Muscle layer of duodenum (tissue), 2 donors: Measurements from ENCODE around the gene PER2.
"Not testable (repeated sequence)": the region's sequence is repeated elsewhere in the genome, so short reads cannot be mapped to it uniquely, and the experiment has no call there.

Experiments
- H3K27ac ChIP-seq: one replicate; pipeline ENCODE4 v1.7.0; 2013; ENCODE audit warnings: mild to moderate bottlenecking, low read length
- H3K27me3 ChIP-seq: one replicate; pipeline ENCODE4 v1.7.0; 2013; ENCODE audit warnings: low read depth, mild to moderate bottlenecking, control low read depth, low read length
- H3K36me3 ChIP-seq, 2 donors: one replicate each; pipeline ENCODE4 v1.7.0; 2013; ENCODE audit warnings: low read length in 2 of 2, control low read depth in 1 of 2, mild to moderate bottlenecking in 1 of 2; ENCODE audit not compliant: insufficient read depth in 2 of 2, control insufficient read depth in 1 of 2
- H3K4me1 ChIP-seq, 2 donors: one replicate each; pipeline ENCODE4 v1.7.0; 2013; ENCODE audit warnings: low read length in 2 of 2, mild to moderate bottlenecking in 2 of 2, control low read depth in 1 of 2, moderate library complexity in 1 of 2; ENCODE audit not compliant: insufficient read depth in 2 of 2, control insufficient read depth in 1 of 2
- H3K4me3 ChIP-seq, 2 donors: one replicate each; pipeline ENCODE4 v1.7.0; 2013; ENCODE audit warnings: low read length in 2 of 2, low read depth in 1 of 2, mild to moderate bottlenecking in 1 of 2
- H3K9me3 ChIP-seq, 2 donors: one replicate each; pipeline ENCODE4 v1.7.0; 2013; ENCODE audit warnings: low read length in 2 of 2, control low read depth in 1 of 2, mild to moderate bottlenecking in 1 of 2; ENCODE audit not compliant: control insufficient read depth in 1 of 2
- donor health status: healthy.

Gene PER2

DNA sequence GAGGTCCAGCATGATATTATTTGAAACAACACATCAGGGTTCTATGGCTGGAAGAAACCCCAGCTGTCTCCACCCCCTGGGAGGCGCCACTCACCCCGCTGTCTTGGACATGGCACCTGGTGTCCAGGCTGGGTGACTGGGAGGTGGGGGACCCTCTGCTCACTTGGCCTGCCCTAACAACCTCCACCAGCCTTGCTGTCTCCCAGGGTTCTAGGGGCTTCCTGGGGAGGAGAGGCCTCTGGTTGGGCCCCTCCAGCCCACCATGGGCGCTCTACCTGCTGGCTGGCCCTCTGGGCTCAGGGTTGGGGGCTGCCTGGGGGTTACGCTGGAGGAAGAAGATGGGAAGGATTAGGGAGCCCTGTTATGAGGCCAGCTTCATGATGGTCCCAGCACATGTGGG lies 16.3 kb downstream of the PER2 start:
- Histone ChIP-seq H3K4me3 (no peak overlapping the region), H3K27ac (no peak overlapping the region), H3K9me3 (no peaks in the 10 kb centered on the region), H3K4me1 (no peaks in the 10 kb centered on the region), H3K27me3 (no peaks in the 10 kb centered on the region), H3K36me3 (peaks cover 60 to 87% of the 10 kb centered on the region in 2 donors)

DNA sequence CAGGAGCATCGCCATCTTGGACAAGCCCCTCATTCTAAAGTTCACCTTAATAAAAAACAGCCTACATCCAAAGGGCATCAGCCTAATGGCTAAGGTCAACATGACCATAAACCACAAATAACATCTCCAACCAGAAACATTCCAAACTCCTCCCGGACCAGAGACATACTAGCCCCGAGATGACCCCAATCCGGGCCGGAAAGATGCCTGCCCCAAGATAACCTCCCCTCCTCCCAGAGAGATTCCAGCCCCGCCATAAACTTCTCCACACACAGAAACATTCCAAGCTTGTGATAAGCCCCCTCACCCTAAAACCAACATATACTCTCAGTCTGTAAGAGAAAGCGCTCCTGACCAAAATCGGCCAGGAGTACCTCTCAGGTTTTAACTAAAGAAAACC lies 16.7 kb downstream of the PER2 start:
- peaks cover 58 to 86% of the 10 kb centered on the region in 2 donors for H3K36me3 ChIP-seq
- not testable (repeated sequence) for H3K9me3 ChIP-seq, H3K4me1 ChIP-seq, H3K27ac ChIP-seq, H3K4me3 ChIP-seq, H3K27me3 ChIP-seq

DNA sequence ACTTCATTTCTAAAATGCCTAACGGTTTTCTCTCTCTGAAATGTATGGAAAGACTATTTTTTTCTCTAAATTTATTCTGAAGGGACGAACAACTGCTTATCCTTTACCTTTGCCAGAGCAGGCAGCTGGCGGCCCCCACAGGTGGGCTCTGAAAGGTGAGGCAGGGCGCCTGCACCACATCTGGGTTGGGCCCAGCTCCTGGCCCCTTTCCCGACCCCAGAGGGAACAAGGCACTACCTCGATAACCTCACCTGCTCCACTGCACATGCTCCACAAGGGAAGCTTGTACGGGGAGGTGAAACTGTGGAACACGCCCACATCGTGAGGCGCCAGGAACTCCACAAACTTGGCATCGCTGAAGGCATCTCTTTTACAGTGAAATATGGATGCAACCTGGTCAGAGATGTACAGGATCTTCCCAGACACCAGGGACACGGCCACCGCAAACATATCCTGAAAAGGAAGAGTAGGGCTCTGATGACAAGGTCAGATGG lies 17.3 kb downstream of the PER2 start:
- Histone ChIP-seq H3K27ac (no peak overlapping the region), H3K9me3 (no peaks in the 10 kb centered on the region), H3K27me3 (no peaks in the 10 kb centered on the region), H3K36me3 (peaks cover 57 to 85% of the 10 kb centered on the region in 2 donors), H3K4me1 (no peaks in the 10 kb centered on the region), H3K4me3 (no peak overlapping the region)

DNA sequence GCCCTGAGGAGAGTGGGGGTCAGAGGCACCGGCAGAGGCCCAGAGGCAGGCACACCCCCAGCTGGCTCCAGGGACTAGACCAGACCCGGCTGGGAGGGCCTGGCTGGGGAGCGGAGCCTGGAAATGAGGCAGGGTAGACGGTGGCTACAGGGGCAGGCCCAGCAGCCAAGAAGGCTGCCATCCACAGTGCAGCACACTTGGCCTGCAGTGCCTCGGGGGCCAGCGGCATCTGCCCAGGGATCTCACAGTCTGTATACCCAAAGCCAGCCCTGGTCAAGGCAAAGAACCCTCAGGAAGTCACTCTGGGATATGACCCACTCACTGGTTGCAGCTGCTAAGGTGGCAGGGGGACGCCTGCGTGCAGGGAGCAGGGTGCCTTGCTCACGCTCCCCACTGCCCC lies 17.8 kb downstream of the PER2 start:
- peaks cover 55 to 84% of the 10 kb centered on the region in 2 donors for H3K36me3 ChIP-seq
- no peaks in the 10 kb centered on the region for H3K27me3 ChIP-seq
- H3K4me1 ChIP-seq: no peaks in the 10 kb centered on the region
- no peak overlapping the region for H3K27ac ChIP-seq
- no peak overlapping the region for H3K4me3 ChIP-seq
- no peaks in the 10 kb centered on the region for H3K9me3 ChIP-seq

DNA sequence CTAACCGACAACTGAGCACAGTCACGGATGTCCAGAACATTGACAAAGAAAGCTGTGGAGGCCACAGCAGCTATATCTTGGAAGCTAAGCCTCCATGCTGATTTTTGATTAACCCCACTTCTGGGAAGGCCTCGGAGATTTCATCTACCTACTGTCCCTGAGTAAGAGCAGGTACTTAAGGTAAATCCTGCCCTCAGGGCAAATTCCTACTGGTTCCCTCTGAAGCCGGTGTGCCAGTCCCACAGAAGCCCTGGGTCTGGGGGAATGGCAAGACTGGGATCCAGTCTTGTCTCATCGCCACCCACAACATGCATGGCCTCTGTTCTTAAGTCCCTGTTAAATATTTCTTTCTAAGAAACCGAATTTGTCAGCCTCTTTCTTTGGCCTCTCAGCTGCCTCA lies 18.7 kb downstream of the PER2 start:
- Histone ChIP-seq H3K9me3 (no peaks in the 10 kb centered on the region), H3K36me3 (peaks cover 52 to 84% of the 10 kb centered on the region in 2 donors), H3K27me3 (no peaks in the 10 kb centered on the region), H3K27ac (no peak overlapping the region), H3K4me3 (no peak overlapping the region), H3K4me1 (no peaks in the 10 kb centered on the region)

DNA sequence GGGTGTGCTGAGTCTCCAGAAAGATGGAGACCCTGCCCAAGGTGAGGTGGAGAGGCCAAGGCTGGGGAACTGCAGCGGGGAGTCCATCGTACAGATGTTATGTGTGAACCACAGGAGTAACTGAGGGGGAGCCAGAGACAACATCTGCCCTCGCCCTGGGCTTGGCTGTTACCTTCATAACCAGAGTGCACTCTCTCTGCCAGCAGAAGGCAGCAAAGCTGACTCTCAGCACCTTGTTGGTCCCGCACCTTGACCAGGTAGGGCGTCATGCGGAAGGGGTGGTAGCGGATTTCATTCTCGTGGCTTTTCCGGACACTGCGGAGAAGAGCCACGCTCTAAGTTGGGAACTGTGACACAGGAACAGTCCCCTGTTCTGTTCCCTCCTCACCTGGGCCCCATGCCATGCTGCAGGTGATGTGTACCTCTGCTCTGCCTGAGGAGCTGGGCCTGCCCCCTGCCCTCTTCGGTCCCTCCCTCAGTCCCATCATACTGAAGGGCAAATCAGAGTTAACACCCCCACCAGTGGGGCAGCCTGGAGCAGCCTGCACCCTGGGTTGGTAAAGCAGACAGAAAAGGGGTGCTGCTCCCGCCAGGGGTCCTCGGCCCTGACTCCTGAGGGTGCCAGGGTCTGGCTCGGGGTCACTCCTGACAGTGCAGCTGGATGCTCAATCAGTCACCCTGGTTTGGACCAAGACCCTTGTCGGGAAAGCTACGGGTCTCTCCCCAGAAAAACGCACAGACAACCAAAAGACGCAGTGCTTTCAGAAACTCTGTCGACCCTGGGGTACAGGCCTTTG lies 20.3 kb downstream of the PER2 start:
- Histone ChIP-seq H3K27ac (no peak overlapping the region), H3K36me3 (peaks cover 50 to 75% of the 10 kb centered on the region in 2 donors), H3K9me3 (no peaks in the 10 kb centered on the region), H3K27me3 (no peaks in the 10 kb centered on the region), H3K4me1 (peaks cover 0 to 14% of the 10 kb centered on the region in 2 donors), H3K4me3 (no peak overlapping the region)

DNA sequence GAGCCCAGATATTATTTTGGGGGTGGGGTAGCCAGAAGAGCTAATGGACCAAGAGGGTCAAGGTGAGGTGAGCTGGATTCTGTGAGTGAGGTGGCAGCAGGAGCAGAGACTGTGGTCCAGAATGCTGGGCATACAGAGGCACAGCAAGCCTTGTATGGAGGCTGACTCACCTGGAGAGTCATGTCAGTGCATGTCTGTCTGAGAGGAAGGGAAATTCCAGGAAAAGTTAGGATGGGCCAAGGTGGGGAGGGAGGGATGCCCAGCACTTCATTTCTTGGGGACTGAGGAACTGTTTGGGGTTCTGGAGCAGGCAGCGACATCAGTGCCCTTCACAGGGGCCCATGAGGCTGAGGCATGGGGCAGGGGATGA lies 21.1 kb downstream of the PER2 start:
- no peak overlapping the region for H3K27ac ChIP-seq
- H3K9me3 ChIP-seq: no peaks in the 10 kb centered on the region
- peaks cover 46 to 68% of the 10 kb centered on the region in 2 donors for H3K36me3 ChIP-seq
- H3K4me3 ChIP-seq: no peak overlapping the region
- peaks cover 0 to 19% of the 10 kb centered on the region in 2 donors for H3K4me1 ChIP-seq
- H3K27me3 ChIP-seq: no peaks in the 10 kb centered on the region

DNA sequence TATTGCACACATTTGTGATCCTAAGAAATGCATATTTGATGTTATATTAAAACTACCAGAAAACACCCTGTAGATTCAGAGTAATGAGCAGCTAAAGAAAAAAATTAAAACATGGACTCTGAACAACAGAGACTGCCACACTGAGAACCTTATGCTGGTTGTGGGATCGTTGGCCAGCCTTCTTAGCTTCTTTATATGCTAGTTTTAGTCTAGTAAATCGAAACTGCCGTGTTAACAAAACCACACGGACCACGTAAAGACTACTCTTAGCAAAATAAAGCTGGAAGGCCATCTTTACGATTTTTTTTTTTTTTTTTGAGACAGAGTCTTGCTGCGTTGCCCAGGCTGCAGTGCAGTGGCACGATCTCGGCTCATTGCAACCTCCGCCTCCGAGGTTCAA lies 22.8 kb downstream of the PER2 start:
- peaks cover 0 to 25% of the 10 kb centered on the region in 2 donors for H3K4me1 ChIP-seq
- no peaks in the 10 kb centered on the region for H3K9me3 ChIP-seq
- peaks cover 49 to 67% of the 10 kb centered on the region in 2 donors for H3K36me3 ChIP-seq
- no peak overlapping the region for H3K27ac ChIP-seq
- H3K4me3 ChIP-seq: no peak overlapping the region
- no peaks in the 10 kb centered on the region for H3K27me3 ChIP-seq

DNA sequence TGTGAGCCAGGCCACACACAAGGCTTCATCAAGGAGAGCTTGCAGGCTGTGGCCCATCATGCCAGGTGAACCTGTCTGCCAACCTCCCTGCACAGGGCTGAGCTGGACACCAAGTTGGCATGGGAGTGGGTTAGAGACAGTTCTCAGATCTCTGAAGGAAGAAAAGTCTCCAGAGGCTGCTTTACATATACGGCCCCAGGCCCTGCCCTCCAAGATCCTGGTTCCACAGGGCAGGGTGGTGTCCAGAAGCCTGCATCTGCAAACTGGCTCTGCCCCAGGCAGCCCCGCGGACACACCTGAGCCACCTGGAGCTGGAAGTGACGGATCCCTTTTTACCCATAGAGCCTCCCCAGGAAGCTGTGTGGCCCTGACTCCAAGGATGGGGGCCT lies 24.3 kb downstream of the PER2 start:
- Histone ChIP-seq H3K27ac (no peak overlapping the region), H3K4me1 (peaks cover 0 to 26% of the 10 kb centered on the region in 2 donors), H3K9me3 (no peaks in the 10 kb centered on the region), H3K27me3 (no peaks in the 10 kb centered on the region), H3K4me3 (no peak overlapping the region), H3K36me3 (peaks cover 54 to 65% of the 10 kb centered on the region in 2 donors)

DNA sequence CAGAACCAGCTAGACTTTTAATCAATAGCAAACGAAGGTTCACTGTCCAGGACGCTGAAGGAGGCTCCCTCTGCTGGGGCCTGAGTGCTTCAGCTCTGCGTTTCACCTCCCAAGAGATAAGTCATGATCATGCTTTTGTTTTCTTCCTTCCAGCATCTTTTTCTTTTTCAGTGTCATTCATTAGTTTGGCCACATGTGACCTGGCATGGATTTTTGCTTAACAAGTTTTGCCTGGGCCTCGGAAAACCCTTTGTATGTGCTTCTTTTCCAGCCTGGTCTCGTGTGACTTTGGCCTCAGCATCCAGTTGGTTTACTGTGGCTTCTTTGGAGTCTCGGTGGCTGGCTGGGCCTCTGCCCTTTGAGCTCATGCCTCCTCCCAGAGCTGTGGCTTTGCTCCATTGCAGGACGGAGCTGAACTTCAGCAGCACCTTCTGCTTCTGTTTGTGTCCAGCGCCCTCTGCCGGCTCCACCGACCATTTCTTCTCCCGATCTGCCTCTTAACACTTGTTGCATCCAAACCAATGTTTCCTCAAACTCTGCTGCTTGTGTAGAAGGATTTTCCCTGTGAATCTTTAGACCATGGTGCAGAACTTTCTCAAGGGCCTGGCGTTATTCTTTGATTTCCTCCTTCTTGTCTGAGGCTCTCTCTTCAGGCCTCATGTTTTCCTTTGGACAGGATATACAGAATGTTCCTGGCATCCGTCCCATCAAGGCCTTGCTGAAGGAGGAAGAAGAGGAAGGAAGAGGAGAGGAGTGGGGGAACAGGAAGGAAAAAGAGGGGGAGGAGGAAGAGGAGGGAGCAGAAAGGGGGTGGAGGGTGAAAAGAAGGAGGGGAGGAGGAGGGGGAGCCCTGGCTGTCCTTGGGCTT lies 25.0 kb downstream of the PER2 start:
- H3K36me3 ChIP-seq: peaks cover 55 to 68% of the 10 kb centered on the region in 2 donors
- H3K4me3 ChIP-seq: no peak overlapping the region
- no peaks in the 10 kb centered on the region for H3K9me3 ChIP-seq
- no peaks in the 10 kb centered on the region for H3K27me3 ChIP-seq
- H3K27ac ChIP-seq: no peak overlapping the region
- peaks cover 0 to 26% of the 10 kb centered on the region in 2 donors for H3K4me1 ChIP-seq

DNA sequence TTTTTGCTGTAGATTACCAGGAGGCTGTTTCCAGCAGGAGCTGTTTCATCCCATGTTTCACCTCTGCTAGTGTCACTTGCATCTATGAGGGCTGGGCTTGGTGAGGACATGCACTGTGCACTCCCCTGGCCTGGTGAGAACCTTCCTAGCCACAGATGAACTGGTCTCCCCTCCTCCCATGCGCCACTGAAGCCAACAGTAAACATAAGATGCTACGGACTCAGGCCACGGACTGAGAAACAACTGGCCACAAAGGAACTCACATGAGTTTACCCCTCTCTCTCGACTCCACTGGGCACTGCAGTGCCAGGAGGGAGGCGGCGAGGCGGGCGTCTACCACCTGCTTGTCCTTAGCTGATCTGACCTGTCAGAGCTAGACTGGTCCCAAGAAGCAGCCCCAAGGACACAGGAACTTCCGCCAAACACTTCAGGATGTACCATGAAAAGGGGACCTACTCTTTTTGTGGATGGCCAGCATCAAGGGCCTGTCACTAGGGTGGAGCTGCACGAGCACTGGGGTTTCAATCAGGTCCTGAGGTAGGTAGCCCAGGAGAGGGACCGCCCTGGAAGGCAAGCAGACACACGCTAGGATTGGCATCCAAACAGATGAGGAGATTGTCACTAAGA lies 25.8 kb downstream of the PER2 start:
- H3K27ac ChIP-seq: no peak overlapping the region

More for the DNA sequence above, 25.8 kb downstream of the PER2 start:
- peaks cover 55 to 68% of the 10 kb centered on the region in 2 donors for H3K36me3 ChIP-seq
- no peak overlapping the region for H3K4me3 ChIP-seq
- H3K27me3 ChIP-seq: no peaks in the 10 kb centered on the region
- H3K4me1 ChIP-seq: peaks cover 0 to 26% of the 10 kb centered on the region in 2 donors
- H3K9me3 ChIP-seq: no peaks in the 10 kb centered on the region
